ENCODE measurements around the gene ATP1A4.

The ATP1A4 gene

DNA sequence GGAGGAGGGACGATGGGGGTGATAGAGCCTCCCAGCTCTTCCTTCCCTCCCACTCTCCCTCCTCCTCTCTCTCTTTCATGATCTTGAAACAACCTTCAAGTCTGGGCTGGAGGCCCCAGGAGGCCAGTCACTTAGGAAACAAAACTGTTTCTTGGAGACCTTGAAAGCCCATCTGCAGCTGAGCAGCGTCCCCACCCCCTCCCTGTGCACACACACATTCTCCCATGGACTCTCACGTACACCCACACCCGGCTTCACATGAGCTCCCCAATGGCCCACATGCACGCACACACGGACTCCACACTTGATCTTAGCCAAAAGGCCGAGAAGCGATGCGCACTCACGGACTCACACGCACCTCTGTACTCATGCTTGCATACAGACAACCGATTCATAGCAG is 39.0 kb upstream of the ATP1A4 start:
- peak overlapping the region in 5 of 11 experiments; percentile 20 to 63 (median 48); a peak in 5 of 22 replicates for H3K27ac ChIP-seq
- no peak for TF ChIP-seq Cebpa-rat (IDR thresholded peaks at IDR 0.05)
- no peaks in the 10 kb centered on the region for H3K9me3 ChIP-seq (replicated peaks in 1 of 11)
- no peak overlapping the region for H3K4me3 ChIP-seq
- no peaks in the 10 kb centered on the region for H4K20me1 ChIP-seq
- H3K27me3 ChIP-seq, result no peaks in the 10 kb centered on the region
- peak overlapping the region in 3 of 11 experiments; percentile 21 to 29 (median 21); a peak in 3 of 22 replicates for H3K9ac ChIP-seq
- peaks cover 0 to 70% (median 40%) of the 10 kb centered on the region in 10 experiments; a peak in 16 of 20 replicates for H3K4me1 ChIP-seq
- no peaks in the 10 kb centered on the region for H3K36me3 ChIP-seq
- H3K4me2 ChIP-seq, result peak overlapping the region in 10 of 11 experiments; percentile 22 to 78 (median 70); a peak in 20 of 22 replicates

DNA sequence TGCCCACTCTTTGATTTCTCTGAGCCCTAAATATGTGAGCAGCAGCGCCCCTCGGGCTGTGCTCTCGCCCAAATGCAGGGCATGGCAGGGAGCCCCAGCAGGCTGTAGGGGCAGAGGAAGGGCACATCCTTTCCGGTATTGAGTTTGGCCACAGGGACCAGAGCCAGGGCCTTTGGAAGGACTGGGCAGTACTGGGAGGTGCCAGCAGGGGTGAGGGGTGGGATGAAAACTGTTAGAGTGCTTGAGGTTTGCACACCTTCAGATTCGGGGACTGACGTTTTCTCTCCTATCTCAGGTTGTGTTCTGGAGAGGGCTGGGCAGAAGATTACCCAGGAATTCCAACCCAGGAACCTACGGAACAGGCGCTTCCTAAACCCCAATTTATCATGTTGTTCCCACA is 38.0 kb upstream of the ATP1A4 start:
- TF ChIP-seq Cebpa-rat (IDR thresholded peaks at IDR 0.05), result no peak
- Histone ChIP-seq H3K4me2 (peak overlapping the region in 8 of 11 experiments; percentile 52 to 78 (median 72); a peak in 14 of 22 replicates), H3K36me3 (no peaks in the 10 kb centered on the region), H4K20me1 (no peaks in the 10 kb centered on the region), H3K4me1 (peaks cover 0 to 70% (median 40%) of the 10 kb centered on the region in 10 experiments; a peak in 16 of 20 replicates), H3K4me3 (no peak overlapping the region), H3K27ac (no peak overlapping the region), H3K9ac (no peak overlapping the region), H3K9me3 (replicated peaks in 1 of 11) (no peaks in the 10 kb centered on the region), H3K27me3 (no peaks in the 10 kb centered on the region)

DNA sequence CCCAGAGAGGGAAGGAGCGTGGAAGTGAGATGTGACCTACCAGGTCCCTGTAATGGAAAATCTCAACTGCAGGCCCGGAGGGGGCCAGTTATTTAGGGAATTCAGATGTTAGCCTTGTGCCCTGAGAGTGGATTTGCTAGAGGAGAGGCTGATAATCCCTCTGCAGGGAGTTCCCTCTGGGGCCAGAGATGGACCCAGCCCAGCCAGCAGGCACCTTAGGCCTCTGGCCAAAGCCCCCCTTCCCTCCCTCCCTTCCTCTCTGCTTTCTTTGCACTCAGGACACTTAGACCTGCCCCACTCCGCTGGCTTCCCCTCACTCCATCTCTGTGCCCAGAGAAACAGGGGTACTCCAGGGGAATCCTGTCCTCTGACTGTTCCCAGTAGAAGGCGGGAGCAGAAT is 37.3 kb upstream of the ATP1A4 start:
- Histone ChIP-seq H3K4me2 (peak overlapping the region in 6 of 11 experiments; percentile 67 to 78 (median 72); a peak in 8 of 22 replicates), H3K4me3 (no peak overlapping the region), H3K36me3 (no peaks in the 10 kb centered on the region), H3K27ac (no peak overlapping the region), H3K4me1 (peaks cover 2 to 64% (median 41%) of the 10 kb centered on the region in 10 experiments; a peak in 17 of 20 replicates), H3K9ac (no peak overlapping the region), H3K27me3 (no peaks in the 10 kb centered on the region), H3K9me3 (replicated peaks in 1 of 11) (no peaks in the 10 kb centered on the region), H4K20me1 (no peaks in the 10 kb centered on the region)
- TF ChIP-seq Cebpa-rat (IDR thresholded peaks at IDR 0.05), result no peak

DNA sequence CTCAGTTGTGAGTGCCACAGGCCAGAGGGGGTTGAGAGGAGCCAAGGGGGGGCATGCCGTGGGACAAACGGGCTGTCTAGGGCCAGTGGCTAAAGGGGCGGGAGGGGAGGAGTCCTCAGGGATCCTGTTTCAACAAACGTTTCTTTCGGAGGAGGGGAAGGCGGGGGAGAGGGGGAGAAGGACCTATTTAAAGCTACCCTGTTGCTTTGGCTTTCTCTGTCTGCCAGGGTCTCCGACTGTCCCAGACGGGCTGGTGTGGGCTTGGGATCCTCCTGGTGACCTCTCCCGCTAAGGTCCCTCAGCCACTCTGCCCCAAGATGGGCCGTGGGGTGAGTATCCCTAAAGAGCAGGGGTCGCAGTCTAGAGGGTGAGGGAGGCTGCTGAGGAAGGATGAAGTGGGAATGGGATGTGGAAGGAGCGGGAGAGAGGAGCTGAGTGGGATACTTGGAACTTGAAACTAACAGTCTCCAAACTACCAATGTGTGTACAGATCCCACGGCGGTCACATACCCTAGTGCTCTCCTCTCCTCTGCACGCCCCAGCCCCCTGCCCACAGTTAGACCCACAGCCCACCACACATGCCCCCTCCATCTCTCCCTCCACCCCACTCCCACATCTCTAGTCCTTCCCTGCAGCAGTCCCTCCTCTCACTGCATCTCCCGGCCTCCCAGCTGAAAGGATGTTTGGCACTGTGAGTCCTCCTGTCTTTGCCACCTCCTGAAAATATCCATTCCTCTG is 35.7 kb upstream of the ATP1A4 start, which contains the start of gene ATP1A2:
ATP1A2 (plus strand) TSS at position 215 of the 738 bp plus-strand sequence; CDS start at position 318, 103 bp downstream.
- H3K4me3 ChIP-seq, result no peak within 1 kb of the TSS
- no peaks in the 10 kb centered on the region for H3K27me3 ChIP-seq
- no peak for TF ChIP-seq Cebpa-rat (IDR thresholded peaks at IDR 0.05)
- peaks cover 6 to 55% (median 40%) of the 10 kb centered on the region in 10 experiments; a peak in 17 of 20 replicates for H3K4me1 ChIP-seq
- H3K27ac ChIP-seq, result no peak within 1 kb of the TSS
- no peaks in the 10 kb centered on the region for H3K9me3 ChIP-seq (replicated peaks in 1 of 11)
- H3K9ac ChIP-seq, result no peak within 1 kb of the TSS
- no peaks in the 10 kb centered on the region for H3K36me3 ChIP-seq
- H4K20me1 ChIP-seq, result no peaks in the 10 kb centered on the region
- peak within 1 kb of the TSS in 7 of 11 experiments; percentile 15 to 67 (median 40); a peak in 11 of 22 replicates for H3K4me2 ChIP-seq

DNA sequence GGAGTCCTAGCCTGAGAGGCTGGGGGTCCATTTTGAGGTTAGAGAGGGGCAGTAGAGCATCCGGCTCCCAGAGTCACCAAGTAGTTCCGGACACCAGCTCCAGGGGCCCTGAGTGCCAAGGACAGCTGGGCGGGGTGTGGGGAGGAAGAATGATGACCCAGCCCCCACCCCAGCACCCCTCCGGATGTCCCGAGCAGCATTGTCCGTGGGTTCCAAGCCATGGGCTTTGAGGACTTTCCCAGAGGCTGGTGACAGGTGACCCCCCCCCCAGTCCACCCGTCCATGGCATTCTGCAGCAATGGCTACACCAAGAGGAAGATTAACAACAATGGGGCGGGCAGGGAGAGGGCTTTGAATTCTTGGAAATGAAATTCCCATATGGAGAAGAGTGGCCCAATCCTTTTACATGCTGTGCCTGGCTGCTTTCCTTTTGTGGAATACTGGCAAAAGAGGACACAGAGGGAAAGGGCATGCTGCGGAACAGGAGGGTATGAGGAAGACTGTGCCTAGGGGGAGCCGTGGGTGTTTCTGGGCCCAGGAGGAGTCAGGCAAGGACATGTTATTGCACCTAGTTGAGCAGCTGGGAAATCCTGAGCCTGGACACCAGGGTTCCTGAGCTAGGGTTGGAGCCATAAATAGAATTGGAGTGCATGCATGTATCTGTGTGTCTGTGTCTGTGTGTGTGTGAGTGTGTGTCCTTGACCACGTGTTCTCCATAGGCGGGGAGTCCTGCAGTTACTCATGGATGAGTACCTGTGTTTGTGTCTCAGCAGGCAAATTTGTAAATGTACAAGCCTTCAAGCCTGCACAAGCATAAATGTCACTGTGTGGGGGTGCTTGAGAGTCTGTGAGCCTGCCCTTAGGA is 34.9 kb upstream of the ATP1A4 start:
- Histone ChIP-seq H4K20me1 (no peaks in the 10 kb centered on the region), H3K27ac (no peak overlapping the region), H3K36me3 (no peaks in the 10 kb centered on the region), H3K9ac (no peak overlapping the region), H3K27me3 (no peaks in the 10 kb centered on the region), H3K4me1 (peaks cover 6 to 47% (median 39%) of the 10 kb centered on the region in 10 experiments; a peak in 17 of 20 replicates), H3K4me2 (0 out of 22 replicates have a peak overlapping the region, but pooled peaks of 1 of the 11 experiments have one; percentile 41), H3K4me3 (no peak overlapping the region), H3K9me3 (replicated peaks in 1 of 11) (no peaks in the 10 kb centered on the region)
- TF ChIP-seq Cebpa-rat (IDR thresholded peaks at IDR 0.05), result no peak

DNA sequence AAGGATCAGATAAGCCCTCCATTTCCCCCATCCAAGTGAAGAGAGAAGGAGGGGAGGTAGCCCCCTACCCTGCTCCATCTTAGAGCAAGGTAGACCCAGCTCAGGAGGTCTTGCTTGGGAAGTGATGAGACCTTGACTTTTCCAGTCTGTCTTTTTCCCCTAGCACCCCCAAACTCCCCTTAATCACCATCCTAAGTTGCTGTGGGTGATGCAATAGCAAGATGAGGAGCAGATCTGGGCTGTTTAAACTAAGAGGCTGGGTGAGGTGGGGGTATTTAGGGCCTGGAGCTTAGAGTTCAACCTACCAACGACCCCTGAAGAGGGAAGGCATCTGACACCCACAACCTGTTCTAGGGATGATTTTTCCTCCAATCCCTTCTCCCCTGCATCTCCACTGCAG is 34.1 kb upstream of the ATP1A4 start:
- Histone ChIP-seq H3K4me2 (no peak overlapping the region), H3K4me3 (no peak overlapping the region), H3K36me3 (no peaks in the 10 kb centered on the region), H3K27ac (no peak overlapping the region), H3K27me3 (no peaks in the 10 kb centered on the region), H4K20me1 (no peaks in the 10 kb centered on the region), H3K4me1 (peaks cover 6 to 39% (median 32%) of the 10 kb centered on the region in 10 experiments; a peak in 17 of 20 replicates), H3K9me3 (replicated peaks in 1 of 11) (no peaks in the 10 kb centered on the region), H3K9ac (no peak overlapping the region)
- 0 out of 22 replicates have a peak, but pooled peaks of 1 of the 11 experiments have one; percentile 22 for TF ChIP-seq Cebpa-rat (IDR thresholded peaks at IDR 0.05)

DNA sequence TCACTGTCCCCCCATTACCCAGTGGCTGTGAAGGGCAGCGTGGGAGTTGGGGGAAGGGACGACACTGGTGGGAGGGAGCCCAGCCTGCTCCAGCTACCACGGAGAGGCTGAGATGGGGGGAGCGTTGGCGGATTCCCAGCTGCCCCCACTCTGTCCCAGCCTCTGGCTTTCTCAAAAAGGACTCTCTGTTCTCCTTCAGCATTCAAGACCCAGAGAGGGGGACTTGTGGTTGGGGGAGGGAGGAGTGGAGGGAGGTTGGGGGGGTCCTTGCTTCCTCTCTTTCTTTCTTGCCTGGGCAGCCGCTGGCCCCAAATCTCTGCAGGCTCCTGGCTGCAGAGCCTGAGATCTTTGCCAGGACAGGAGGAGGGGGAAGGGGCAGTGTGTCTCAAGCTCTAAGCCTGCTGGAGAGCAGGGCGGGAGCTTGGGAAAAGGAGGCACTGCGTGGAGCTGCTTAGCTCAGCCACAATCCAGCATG is 33.7 kb upstream of the ATP1A4 start:
- Histone ChIP-seq H3K9ac (no peak overlapping the region), H3K4me2 (no peak overlapping the region), H3K4me3 (no peak overlapping the region), H3K27ac (no peak overlapping the region), H3K36me3 (no peaks in the 10 kb centered on the region), H3K27me3 (no peaks in the 10 kb centered on the region), H3K4me1 (peaks cover 6 to 35% (median 27%) of the 10 kb centered on the region in 10 experiments; a peak in 17 of 20 replicates), H4K20me1 (no peaks in the 10 kb centered on the region), H3K9me3 (replicated peaks in 1 of 11) (no peaks in the 10 kb centered on the region)
- 0 out of 22 replicates have a peak, but pooled peaks of 1 of the 11 experiments have one; percentile 0 for TF ChIP-seq Cebpa-rat (IDR thresholded peaks at IDR 0.05)

DNA sequence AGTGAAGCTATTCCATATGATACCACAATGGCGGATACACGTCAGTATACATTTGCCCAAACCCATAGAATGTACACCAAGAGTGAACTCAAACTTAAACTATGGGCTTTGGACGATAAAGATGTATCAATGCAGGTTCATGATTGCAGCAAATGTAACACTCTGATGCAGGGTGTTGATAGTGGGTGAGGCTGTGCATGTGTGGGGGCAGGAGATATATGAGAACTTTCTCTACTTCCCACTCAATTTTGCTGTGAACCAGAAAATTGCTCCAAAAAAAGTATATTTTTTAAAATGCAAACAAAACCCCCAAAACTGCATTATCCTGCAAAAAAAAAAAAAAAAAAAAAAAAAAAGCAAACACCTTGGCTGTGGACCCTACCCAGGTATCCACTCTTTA is 32.5 kb upstream of the ATP1A4 start:
- H3K9me3 ChIP-seq (replicated peaks in 1 of 11), result no peaks in the 10 kb centered on the region
- no peaks in the 10 kb centered on the region for H3K36me3 ChIP-seq
- H4K20me1 ChIP-seq, result no peaks in the 10 kb centered on the region
- TF ChIP-seq Cebpa-rat (IDR thresholded peaks at IDR 0.05), result no peak
- no peaks in the 10 kb centered on the region for H3K27me3 ChIP-seq
- peak overlapping the region in 8 of 11 experiments; percentile 6 to 39 (median 32); a peak in 10 of 22 replicates for H3K4me2 ChIP-seq
- no peak overlapping the region for H3K27ac ChIP-seq
- no peak overlapping the region for H3K9ac ChIP-seq
- H3K4me1 ChIP-seq, result peaks cover 6 to 23% (median 16%) of the 10 kb centered on the region in 10 experiments; a peak in 17 of 20 replicates
- no peak overlapping the region for H3K4me3 ChIP-seq
